DOHH2 (cell line): ENCODE results near the gene DHODH.

Source experiments
- H3F3A ChIP-seq: fragments of 200-600 bp; sonication (generic), shearing (Covaris generic); 2 replicates; pipeline ENCODE4 v1.6.0; 2016; ENCODE audit warnings: antibody characterized with exemption, mild to moderate bottlenecking; ENCODE audit not compliant: control insufficient read depth, insufficient read depth
- H3K27ac ChIP-seq: fragments of 200-600 bp; sonication (generic); 2 replicates; pipeline ENCODE4 v1.5.1; 2014; ENCODE audit warnings: low read depth, mild to moderate bottlenecking, low read length, moderate library complexity
- H3K27me3 ChIP-seq: fragments of 200-600 bp; sonication (generic); 2 replicates; pipeline ENCODE4 v1.6.1; 2014; ENCODE audit warnings: mild to moderate bottlenecking, low read length, mixed read lengths; ENCODE audit not compliant: control insufficient read depth
- H3K36me3 ChIP-seq: fragments of 200-600 bp; sonication (generic); 2 replicates; pipeline ENCODE4 v1.6.1; 2014; ENCODE audit warnings: mild to moderate bottlenecking, low read length, moderate library complexity, mixed read lengths; ENCODE audit not compliant: control insufficient read depth
- H3K4me1 ChIP-seq: fragments of 200-600 bp; sonication (generic); 2 replicates; pipeline ENCODE4 v1.6.1; 2014; ENCODE audit warnings: mild to moderate bottlenecking, low read length, mixed read lengths; ENCODE audit not compliant: control insufficient read depth
- H3K4me2 ChIP-seq: fragments of 200-600 bp; sonication (generic); 2 replicates; pipeline ENCODE4 v1.6.0; 2014; ENCODE audit warnings: mild to moderate bottlenecking, low read length, moderate library complexity
- H3K4me3 ChIP-seq: fragments of 200-600 bp; sonication (generic); 2 replicates; pipeline ENCODE4 v1.5.1; 2014; ENCODE audit warnings: mild to moderate bottlenecking, low read length, mixed read lengths
- H3K79me2 ChIP-seq: fragments of 200-600 bp; sonication (generic); 2 replicates; pipeline ENCODE4 v1.6.1; 2014; ENCODE audit warnings: mild to moderate bottlenecking, low read length, mixed read lengths; ENCODE audit not compliant: control insufficient read depth
- H3K9me2 ChIP-seq: fragments of 200-600 bp; sonication (generic); replicated peaks from 2 replicates; pipeline ENCODE4 v1.6.1; 2014; ENCODE audit warnings: mild to moderate bottlenecking, low read length, mixed read lengths; ENCODE audit not compliant: control insufficient read depth
- H3K9me3 ChIP-seq: fragments of 200-600 bp; sonication (generic); 2 replicates; pipeline ENCODE4 v1.6.1; 2014; ENCODE audit warnings: antibody characterized with exemption, low read length, mixed read lengths; ENCODE audit not compliant: control insufficient read depth, insufficient read depth
- H4K20me1 ChIP-seq: fragments of 200-600 bp; sonication (generic); 2 replicates; pipeline ENCODE4 v1.6.0; 2014; ENCODE audit warnings: low read depth, mild to moderate bottlenecking, antibody characterized with exemption, low read length, moderate library complexity; ENCODE audit not compliant: control insufficient read depth, insufficient read depth
- EZH2phosphoT487 ChIP-seq: fragments of 200-600 bp; sonication (generic); IDR thresholded peaks from 2 replicates; pipeline ENCODE4 v1.6.1; 2017; ENCODE audit warnings: borderline replicate concordance, mild to moderate bottlenecking, antibody characterized with exemption, low read length, moderate library complexity, mixed read lengths
- TF ChIP-seq, protein P1 (sequence below): fragments of 200-600 bp; sonication (generic); IDR thresholded peaks from one replicate; pipeline ENCODE4 v1.5.1; 2014; ENCODE audit warnings: antibody characterized with exemption, mild to moderate bottlenecking, low read depth, low read length; ENCODE audit not compliant: poor library complexity, severe bottlenecking

DHODH gene

DNA sequence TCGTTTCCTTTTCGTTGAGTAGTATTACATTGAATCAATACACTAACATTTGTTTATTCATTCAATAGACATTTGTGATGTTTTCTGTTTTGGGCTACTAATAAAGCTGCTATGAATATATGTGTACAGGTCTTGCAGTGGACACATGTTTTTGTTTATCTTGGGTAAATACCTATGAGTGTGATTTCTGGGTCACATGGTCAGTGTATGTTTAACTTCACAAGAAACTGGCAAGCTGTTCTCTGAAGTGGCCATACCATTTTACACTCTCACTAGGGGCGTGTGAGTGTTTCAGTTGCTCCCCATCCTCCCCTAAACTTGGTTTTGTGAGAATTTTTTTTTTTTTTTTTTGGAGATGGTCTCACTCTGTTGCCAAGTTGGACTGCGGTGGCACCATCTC, 43.3 kb upstream of the DHODH start:
- no peaks in the 10 kb centered on the region for H3K79me2 ChIP-seq
- no peaks in the 10 kb centered on the region for H3K27me3 ChIP-seq
- H3K4me1 ChIP-seq: peaks cover 42% of the 10 kb centered on the region
- no peak overlapping the region for H3K4me3 ChIP-seq
- peaks cover 5% of the 10 kb centered on the region for H3F3A ChIP-seq
- H3K4me2 ChIP-seq: no peak overlapping the region
- no peaks in the 10 kb centered on the region for H3K9me3 ChIP-seq
- no peak overlapping the region for H3K27ac ChIP-seq
- no peaks in the 10 kb centered on the region for H3K9me2 ChIP-seq
- H4K20me1 ChIP-seq: no peaks in the 10 kb centered on the region
- TF ChIP-seq, protein P1, sequence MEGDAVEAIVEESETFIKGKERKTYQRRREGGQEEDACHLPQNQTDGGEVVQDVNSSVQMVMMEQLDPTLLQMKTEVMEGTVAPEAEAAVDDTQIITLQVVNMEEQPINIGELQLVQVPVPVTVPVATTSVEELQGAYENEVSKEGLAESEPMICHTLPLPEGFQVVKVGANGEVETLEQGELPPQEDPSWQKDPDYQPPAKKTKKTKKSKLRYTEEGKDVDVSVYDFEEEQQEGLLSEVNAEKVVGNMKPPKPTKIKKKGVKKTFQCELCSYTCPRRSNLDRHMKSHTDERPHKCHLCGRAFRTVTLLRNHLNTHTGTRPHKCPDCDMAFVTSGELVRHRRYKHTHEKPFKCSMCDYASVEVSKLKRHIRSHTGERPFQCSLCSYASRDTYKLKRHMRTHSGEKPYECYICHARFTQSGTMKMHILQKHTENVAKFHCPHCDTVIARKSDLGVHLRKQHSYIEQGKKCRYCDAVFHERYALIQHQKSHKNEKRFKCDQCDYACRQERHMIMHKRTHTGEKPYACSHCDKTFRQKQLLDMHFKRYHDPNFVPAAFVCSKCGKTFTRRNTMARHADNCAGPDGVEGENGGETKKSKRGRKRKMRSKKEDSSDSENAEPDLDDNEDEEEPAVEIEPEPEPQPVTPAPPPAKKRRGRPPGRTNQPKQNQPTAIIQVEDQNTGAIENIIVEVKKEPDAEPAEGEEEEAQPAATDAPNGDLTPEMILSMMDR: no peak
- no peaks in the 10 kb centered on the region for H3K36me3 ChIP-seq

DNA sequence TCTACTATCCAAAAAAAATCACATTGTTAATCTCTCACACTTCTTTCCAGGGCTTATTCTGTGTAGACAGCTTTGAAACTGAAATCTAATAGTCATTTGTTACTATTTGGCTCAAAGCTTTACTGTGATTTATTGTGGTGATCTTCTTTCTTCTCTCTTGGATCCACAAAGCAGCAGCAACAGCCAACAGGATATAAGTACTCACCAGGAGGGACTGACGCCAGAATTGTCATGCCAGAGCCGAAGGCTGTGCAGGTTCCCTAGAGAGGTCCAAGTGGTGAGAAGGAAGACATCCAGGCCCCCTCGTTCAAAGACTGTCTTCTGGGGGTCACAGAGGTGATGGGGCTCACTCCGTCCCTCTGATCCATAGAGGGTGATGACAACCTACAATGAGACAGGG, 41.6 kb upstream of the DHODH start:
- no peaks in the 10 kb centered on the region for H3K27me3 ChIP-seq
- no peaks in the 10 kb centered on the region for H3K79me2 ChIP-seq

DNA sequence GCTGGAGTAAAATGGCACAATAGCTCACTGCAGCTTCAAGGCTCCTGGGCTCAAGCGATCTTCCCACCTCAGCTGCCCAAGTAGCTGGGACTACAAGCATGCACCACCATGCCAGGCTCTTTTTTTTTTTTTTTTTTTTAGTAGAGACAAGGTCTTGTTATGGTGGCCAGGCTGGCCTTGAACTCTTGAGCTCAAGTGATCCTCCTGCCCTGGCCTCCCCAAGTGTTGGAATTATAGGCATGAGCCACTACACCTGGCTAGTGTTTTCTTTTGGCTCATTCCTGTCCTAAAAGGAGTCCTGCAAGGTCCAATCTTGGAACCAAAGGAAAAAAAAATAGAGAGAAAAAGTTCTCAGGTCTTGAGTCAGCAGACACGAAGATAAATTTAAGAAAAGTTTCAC, 39.2 kb upstream of the DHODH start:
- H3K9me3 ChIP-seq: no peaks in the 10 kb centered on the region
- no peaks in the 10 kb centered on the region for H4K20me1 ChIP-seq
- H3K27ac ChIP-seq: no peak overlapping the region
- H3F3A ChIP-seq: no peaks in the 10 kb centered on the region
- no peaks in the 10 kb centered on the region for H3K36me3 ChIP-seq
- no peak overlapping the region for H3K4me3 ChIP-seq
- H3K9me2 ChIP-seq: no peaks in the 10 kb centered on the region
- no peaks in the 10 kb centered on the region for H3K27me3 ChIP-seq
- no peak overlapping the region for H3K4me2 ChIP-seq
- H3K4me1 ChIP-seq: 0 out of 2 replicates have a peak, but pooled peaks cover 2% of the 10 kb centered on the region
- no peaks in the 10 kb centered on the region for H3K79me2 ChIP-seq
- TF ChIP-seq, protein P1: no peak
- no peak for TF ChIP-seq EZH2phosphoT487

More for the DNA sequence above, 41.6 kb upstream of the DHODH start:
- no peak overlapping the region for H3K4me2 ChIP-seq
- no peak overlapping the region for H3K4me3 ChIP-seq
- TF ChIP-seq, protein P1: no peak
- TF ChIP-seq EZH2phosphoT487: no peak
- H3K27ac ChIP-seq: no peak overlapping the region
- H3K9me3 ChIP-seq: no peaks in the 10 kb centered on the region
- H3F3A ChIP-seq: no peaks in the 10 kb centered on the region
- no peaks in the 10 kb centered on the region for H4K20me1 ChIP-seq
- no peaks in the 10 kb centered on the region for H3K36me3 ChIP-seq
- peaks cover 25% of the 10 kb centered on the region for H3K4me1 ChIP-seq
- H3K9me2 ChIP-seq: no peaks in the 10 kb centered on the region

DNA sequence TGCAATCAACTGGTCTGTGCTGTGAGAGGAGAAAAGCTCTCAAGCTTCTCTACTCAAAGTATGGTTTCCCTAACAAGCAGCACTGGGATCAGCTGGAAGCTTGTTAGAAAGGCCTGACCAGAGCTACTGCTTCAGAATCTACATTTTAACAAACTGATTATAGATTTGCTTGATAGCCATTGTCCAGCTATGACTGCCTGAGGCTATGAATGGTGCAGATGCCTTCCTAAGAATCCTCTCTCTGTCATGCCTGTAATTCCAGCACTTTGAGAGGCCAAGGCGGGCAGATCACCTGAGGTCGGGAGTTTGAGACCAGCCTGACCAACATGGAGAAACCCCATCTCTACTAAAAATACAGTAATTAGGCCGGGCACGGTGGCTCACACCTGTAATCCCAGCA, 37.0 kb upstream of the DHODH start:
- Histone ChIP-seq H3K36me3 (no peaks in the 10 kb centered on the region), H4K20me1 (no peaks in the 10 kb centered on the region), H3K27me3 (no peaks in the 10 kb centered on the region), H3K4me3 (no peak overlapping the region), H3K27ac (no peak overlapping the region), H3F3A (no peaks in the 10 kb centered on the region), H3K4me2 (no peak overlapping the region), H3K4me1 (peaks cover 8% of the 10 kb centered on the region), H3K9me2 (no peaks in the 10 kb centered on the region), H3K79me2 (no peaks in the 10 kb centered on the region), H3K9me3 (no peaks in the 10 kb centered on the region)
- TF ChIP-seq EZH2phosphoT487: no peak
- TF ChIP-seq, protein P1: no peak
